K562 (cell line): ENCODE results near the gene GRIP1. TPM values are rescaled to one million over a fixed set of nuclear protein-coding genes. Genes with fewer than 3 reads are reported as not detected.

Source experiments
- ATAC-seq: fragments of 200-7000 bp; cut with Tn5 transposase; 3 replicates; pipeline ENCODE4 v1.9.1; 2020; ENCODE audit warnings: moderate library complexity
- BruUV-seq: library from RNA; stranded (reverse); fragments of 400-500 nt; replicated peaks from 2 replicates; lab custom pipeline; 2021; lab: Mats Ljungman, UMichigan
- CTCF ChIA-PET: fragments of 300-600 bp; formaldehyde crosslinking; extraction: SDS; loops from one replicate; lab custom pipeline; 2021; ENCODE audit warnings: low intra/inter-chr PET ratio; lab: Yijun Ruan, JAX
- POLR2A ChIA-PET: fragments of 300-600, 350-650 bp; sonication (Branson Sonifier 250); formaldehyde crosslinking; extraction: SDS; loops from one replicate; lab custom pipeline; 2021; ENCODE audit warnings: antibody characterized with exemption, inconsistent platforms; lab: Yijun Ruan, JAX
- DNase-seq, 4 experiments: peaks; one replicate each; pipeline versions ENCODE4 v3.0.0 to v3.0.0-alpha.2; 2011 to 2018; ENCODE audit warnings: low spot score in 3 of 4, mixed read lengths in 3 of 4; ENCODE audit errors: extremely low read depth in 1 of 4
- FAIRE-seq: peaks from 2 replicates; lab custom pipeline; 2011; peaks lifted over from hg19 to GRCh38; lab: Jason Lieb, UNC
- H2AFZ ChIP-seq: 2 replicates; pipeline ENCODE4 v1.6.0; 2011; ENCODE audit warnings: low read depth, low read length, control low read depth, inconsistent platforms
- H3K27ac ChIP-seq: fragments of 200-600 bp; 3 replicates; pipeline ENCODE4 v1.8.0; 2011; ENCODE audit warnings: low read depth, mild to moderate bottlenecking, control low read depth, inconsistent platforms, low read length, moderate library complexity, mixed read lengths; ENCODE audit errors: extremely low read depth
- H3K27me3 ChIP-seq, 2 experiments: fragments of 300-600 bp in 1 of 2; 2 replicates in 1 of 2; 3 replicates in 1 of 2; pipeline versions ENCODE4 v1.6.0 to v1.8.0; 2011; ENCODE audit warnings: inconsistent platforms in 2 of 2, low read length in 2 of 2, mild to moderate bottlenecking in 1 of 2, mixed read lengths in 1 of 2, moderate library complexity in 1 of 2; ENCODE audit not compliant: control insufficient read depth in 2 of 2, insufficient read depth in 2 of 2
- H3K36me3 ChIP-seq: fragments of 300-600 bp; 3 replicates; pipeline ENCODE4 v1.8.0; 2011; ENCODE audit warnings: mild to moderate bottlenecking, low read length, inconsistent platforms; ENCODE audit not compliant: control insufficient read depth, insufficient read depth
- H3K4me1 ChIP-seq, 2 experiments: fragments of 200-600 bp in 1 of 2; replicated peaks in 1 of 2; 2 replicates in 1 of 2; 3 replicates in 1 of 2; pipeline versions ENCODE4 v1.5.1 to v1.8.0; 2011; ENCODE audit warnings: inconsistent platforms in 2 of 2, low read length in 2 of 2, mild to moderate bottlenecking in 1 of 2, mixed read lengths in 1 of 2, moderate library complexity in 1 of 2; ENCODE audit not compliant: control insufficient read depth in 2 of 2, insufficient read depth in 2 of 2
- H3K4me2 ChIP-seq: 2 replicates; pipeline ENCODE4 v1.6.1; 2011; ENCODE audit warnings: low read length, control low read depth, inconsistent platforms, mixed read lengths; ENCODE audit not compliant: insufficient read depth
- H3K4me3 ChIP-seq: fragments of 200-600 bp; sonication (generic), shearing (Covaris generic); 2 replicates; pipeline ENCODE4 v1.5.1; 2016; ENCODE audit warnings: control low read depth, inconsistent platforms
- H3K79me2 ChIP-seq: fragments of 200-600 bp; 3 replicates; pipeline ENCODE4 v1.8.0; 2011; ENCODE audit warnings: low read length, inconsistent platforms; ENCODE audit not compliant: control insufficient read depth, insufficient read depth
- H3K9ac ChIP-seq, 2 experiments: 2 replicates each; pipeline versions ENCODE4 v1.6.0 to v1.6.1; 2011; ENCODE audit warnings: low read depth in 2 of 2, low read length in 2 of 2, control low read depth in 1 of 2, inconsistent platforms in 1 of 2, mild to moderate bottlenecking in 1 of 2, mixed read lengths in 1 of 2; ENCODE audit not compliant: insufficient read depth in 1 of 2
- H3K9me1 ChIP-seq: one replicate; pipeline ENCODE4 v1.6.0; 2011; ENCODE audit warnings: inconsistent platforms, mild to moderate bottlenecking, low read length, moderate library complexity; ENCODE audit not compliant: control insufficient read depth, insufficient read depth
- H3K9me3 ChIP-seq: replicated peaks from 2 replicates; pipeline ENCODE4 v1.5.1; 2011; ENCODE audit warnings: low read depth, low read length, inconsistent platforms; ENCODE audit not compliant: control insufficient read depth, insufficient read depth
- H4K20me1 ChIP-seq: replicated peaks from 2 replicates; pipeline ENCODE4 v1.6.1; 2011; ENCODE audit warnings: low read length, inconsistent platforms, mixed read lengths; ENCODE audit not compliant: control insufficient read depth, insufficient read depth
- BCL6 ChIP-seq: fragments of 250-450 bp; sonication (Bioruptor Pico); IDR thresholded peaks from 2 replicates; pipeline ENCODE4 v1.4.0; 2020
- C11orf30 ChIP-seq: fragments of 450-650 bp; IDR thresholded peaks from 2 replicates; pipeline ENCODE4 v1.6.1; 2016; ENCODE audit warnings: low read depth, mild to moderate bottlenecking
- TCF7L2 ChIP-seq: fragments of 150-350 bp; IDR thresholded peaks from 2 replicates; pipeline ENCODE4 v1.6.1; 2016; ENCODE audit warnings: low read depth, mild to moderate bottlenecking, low read length, moderate library complexity
- THAP12 ChIP-seq: fragments of 250-450 bp; sonication (Bioruptor Pico); IDR thresholded peaks from 2 replicates; pipeline ENCODE4 v1.9.0; 2021; ENCODE audit warnings: mild to moderate bottlenecking, inconsistent platforms
- ZC3H8 ChIP-seq: fragments of 450-650 bp; IDR thresholded peaks from 2 replicates; pipeline ENCODE4 v1.6.1; 2017
- ZKSCAN8 ChIP-seq: fragments of 200-800 bp; sonication (Bioruptor generic); IDR thresholded peaks from 2 replicates; pipeline ENCODE4 v1.6.1; 2016; ENCODE audit warnings: missing genetic modification characterization, missing compliant biosample characterization
- ZNF24 ChIP-seq: fragments of 450-650 bp; IDR thresholded peaks from 2 replicates; pipeline ENCODE4 v1.6.1; 2016
- ZNF316 ChIP-seq: fragments of 450-650 bp; IDR thresholded peaks from 2 replicates; pipeline ENCODE4 v1.6.1; 2016
- WGBS: fragments of 100-300 bp; shearing (Covaris generic); methylation state at CpG from one replicate; pipeline ENCODE4 v1.1.6; 2016; ENCODE audit warnings: low coverage, mixed read lengths; ENCODE audit not compliant: insufficient coverage; ENCODE audit errors: missing lambda C conversion rate; 5-methylcytosine and 5-hydroxymethylcytosine counted together
- in situ Hi-C: fragments of 300-500 bp; cut with MboI; formaldehyde crosslinking; loops from 4 replicates; pipeline ENCODE4 v1.15.0; 2018; ENCODE audit warnings: inconsistent platforms, mixed read lengths
- intact Hi-C: fragments of 100-400 bp; cut with micrococcal nuclease; formaldehyde crosslinking; loops from 2 replicates; pipeline ENCODE4 v1.14.2; 2022
- polyA plus RNA-seq, 8 experiments: library from polyadenylated mRNA; depleted of rRNA in 4 of 8; stranded (reverse) in 5 of 8; unstranded in 3 of 8; fragments of >200 nt; fragmentation: Nextera tagmentation in 2 of 8; fragmentation: Illumina TruSeq in 1 of 8; extraction: Ambion mirVana in 2 of 8; extraction: Trizol in 1 of 8; gene quantifications; 2 replicates each; pipeline versions ENCODE4 v1.2.1 to v1.2.3, GENCODE V29; 2011 to 2014; ENCODE audit warnings: inconsistent platforms in 1 of 8, missing spikeins in 1 of 8
- total RNA-seq, 7 experiments: library from RNA; depleted of rRNA in 6 of 7; stranded (reverse); fragments of >200 nt in 6 of 7; fragmentation: Illumina TruSeq in 2 of 7; extraction: Trizol in 2 of 7; gene quantifications; 2 replicates each; pipeline versions ENCODE4 v1.2.1 to v1.2.3, GENCODE V29; 2011 to 2021; ENCODE audit warnings: low replicate concordance in 1 of 7

The GRIP1 gene
- total and polyA plus RNA-seq, 9 of the 15 experiments (the other 6 are each of a cell fraction or from before 2014, with no cell fraction given) = 0.28 to 1.2 (median 0.45) TPM

DNA sequence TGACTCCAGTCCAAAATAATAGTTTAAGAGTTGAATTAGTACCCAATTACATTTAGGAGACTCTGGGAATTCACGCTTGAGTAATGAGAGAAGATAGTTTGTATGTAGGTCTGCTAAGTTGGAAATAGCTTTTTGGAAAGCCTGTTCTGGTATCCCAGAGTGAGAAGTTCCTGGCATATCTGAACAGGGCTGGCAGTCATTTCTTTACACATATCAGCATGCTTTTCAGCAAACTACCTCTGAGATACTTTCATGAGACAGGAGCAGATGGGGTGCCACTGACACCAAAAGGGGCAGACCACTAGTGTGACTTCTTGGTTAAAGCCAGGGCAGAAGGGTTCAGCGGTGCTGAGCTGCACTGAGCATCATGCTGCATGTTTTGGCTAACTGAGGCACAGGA is 45.1 kb upstream of the GRIP1 start (continued):
- no peak for TF ChIP-seq THAP12 (CRISPR knock-in tag)
- TF ChIP-seq ZC3H8 = no peak
- TF ChIP-seq ZKSCAN8 (CRISPR knock-in tag) = no peak
- no peak for TF ChIP-seq ZNF24
- TF ChIP-seq BCL6 (CRISPR knock-in tag) = no peak

DNA sequence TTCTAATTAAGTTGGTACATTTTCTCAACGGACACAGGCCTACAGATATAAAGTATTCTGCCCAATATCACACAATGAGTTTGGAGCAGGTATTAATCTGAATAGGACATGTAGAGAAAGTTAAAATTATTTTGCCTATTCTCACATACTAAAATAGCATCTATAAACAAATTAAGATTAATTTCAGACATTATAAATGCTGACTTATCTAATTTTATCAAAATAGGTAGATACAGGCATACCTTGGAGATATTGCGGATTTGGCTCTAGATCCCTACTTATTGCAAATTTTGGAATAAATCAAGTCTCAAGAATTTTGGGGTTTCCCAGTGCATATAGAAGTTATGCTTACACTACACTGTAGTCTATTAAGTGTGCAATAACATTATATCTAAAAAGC is 41.0 kb upstream of the GRIP1 start:
- no TSS peak for BruUV-seq
- intact Hi-C loops (no loop called here), in situ Hi-C loops (no loop called here)
- no peaks in the 10 kb centered on the region for H3K4me1 ChIP-seq
- DNase-seq (no peak), FAIRE-seq (no peak), ATAC-seq (no peak)
- no peaks in the 10 kb centered on the region for H3K9me3 ChIP-seq
- no peak overlapping the region for H3K4me2 ChIP-seq
- H3K9ac ChIP-seq = no peak overlapping the region
- H3K36me3 ChIP-seq = no peaks in the 10 kb centered on the region
- H3K27ac ChIP-seq = no peak overlapping the region
- POLR2A ChIA-PET = no interaction called here
- no peaks in the 10 kb centered on the region for H3K79me2 ChIP-seq
- CTCF ChIA-PET = no interaction called here
- H3K9me1 ChIP-seq = no peaks in the 10 kb centered on the region
- no peak overlapping the region for H3K4me3 ChIP-seq
- H2AFZ ChIP-seq = no peak overlapping the region
- H4K20me1 ChIP-seq = no peaks in the 10 kb centered on the region
- no peaks in the 10 kb centered on the region for H3K27me3 ChIP-seq
- no peak for TF ChIP-seq TCF7L2
- peak; percentile 58 for TF ChIP-seq ZNF316
- 0 out of 2 replicates have a peak, but pooled peaks have one; percentile 32 for TF ChIP-seq C11orf30
- WGBS = 4% methylated on average over 2 of the region's 2 CpGs
